Stomach (tissue), 4 donors: ENCODE measurements around the gene DHCR7.

Experiments
- POLR2A ChIP-seq, 4 donors: fragments of 450-650 bp; IDR thresholded peaks; one replicate each; pipeline ENCODE4 v1.6.1; 2016; ENCODE audit warnings: antibody characterized with exemption in 4 of 4, control low read depth in 2 of 4, mild to moderate bottlenecking in 1 of 4, moderate library complexity in 1 of 4
- TF ChIP-seq, protein P1 (sequence below), 7 experiments: fragments of 450-650 bp in 4 of 7; fragments of 200-600 bp in 3 of 7; sonication (generic) in 3 of 7; IDR thresholded peaks; one replicate each; pipeline ENCODE4 v1.5.1; 2016 to 2019; ENCODE audit warnings: antibody characterized with exemption in 7 of 7, control low read depth in 2 of 7, mild to moderate bottlenecking in 1 of 7

DNA sequence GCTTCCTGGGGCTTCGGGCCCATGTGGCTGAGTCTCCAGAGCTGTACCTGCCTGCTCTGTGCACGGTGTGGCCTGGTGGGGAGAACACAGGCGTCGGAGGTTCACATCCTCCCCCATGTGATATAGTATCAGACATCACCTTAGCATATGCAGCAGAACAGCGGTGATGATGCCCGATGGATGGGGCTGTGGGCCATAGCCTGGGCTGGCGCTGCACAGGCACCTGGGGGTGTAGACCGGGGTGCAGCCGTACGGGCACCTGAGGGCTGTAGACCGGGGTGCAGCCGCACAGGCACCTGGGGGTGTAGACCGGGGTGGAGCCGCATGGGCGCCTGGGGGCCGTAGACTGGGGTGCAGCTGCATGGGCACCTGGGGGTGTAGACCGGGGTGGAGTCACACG lies 34.0 kb upstream of the DHCR7 start:
- TF ChIP-seq, protein P1, sequence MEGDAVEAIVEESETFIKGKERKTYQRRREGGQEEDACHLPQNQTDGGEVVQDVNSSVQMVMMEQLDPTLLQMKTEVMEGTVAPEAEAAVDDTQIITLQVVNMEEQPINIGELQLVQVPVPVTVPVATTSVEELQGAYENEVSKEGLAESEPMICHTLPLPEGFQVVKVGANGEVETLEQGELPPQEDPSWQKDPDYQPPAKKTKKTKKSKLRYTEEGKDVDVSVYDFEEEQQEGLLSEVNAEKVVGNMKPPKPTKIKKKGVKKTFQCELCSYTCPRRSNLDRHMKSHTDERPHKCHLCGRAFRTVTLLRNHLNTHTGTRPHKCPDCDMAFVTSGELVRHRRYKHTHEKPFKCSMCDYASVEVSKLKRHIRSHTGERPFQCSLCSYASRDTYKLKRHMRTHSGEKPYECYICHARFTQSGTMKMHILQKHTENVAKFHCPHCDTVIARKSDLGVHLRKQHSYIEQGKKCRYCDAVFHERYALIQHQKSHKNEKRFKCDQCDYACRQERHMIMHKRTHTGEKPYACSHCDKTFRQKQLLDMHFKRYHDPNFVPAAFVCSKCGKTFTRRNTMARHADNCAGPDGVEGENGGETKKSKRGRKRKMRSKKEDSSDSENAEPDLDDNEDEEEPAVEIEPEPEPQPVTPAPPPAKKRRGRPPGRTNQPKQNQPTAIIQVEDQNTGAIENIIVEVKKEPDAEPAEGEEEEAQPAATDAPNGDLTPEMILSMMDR (IDR thresholded peaks at IDR 0.05), result no peak
- TF ChIP-seq POLR2A (IDR thresholded peaks at IDR 0.05), result no peak
